HK-2 (cell line): ENCODE data around the gene DSG1.
"Not testable (repeated sequence)": the region's sequence is repeated elsewhere in the genome, so short reads cannot be mapped to it uniquely, and the experiment has no call there.

Source experiments
- DNase-seq: peaks from one replicate; pipeline ENCODE4 v3.0.0-alpha.2; 2018; ENCODE audit not compliant: unreplicated experiment

DSG1 gene

DNA sequence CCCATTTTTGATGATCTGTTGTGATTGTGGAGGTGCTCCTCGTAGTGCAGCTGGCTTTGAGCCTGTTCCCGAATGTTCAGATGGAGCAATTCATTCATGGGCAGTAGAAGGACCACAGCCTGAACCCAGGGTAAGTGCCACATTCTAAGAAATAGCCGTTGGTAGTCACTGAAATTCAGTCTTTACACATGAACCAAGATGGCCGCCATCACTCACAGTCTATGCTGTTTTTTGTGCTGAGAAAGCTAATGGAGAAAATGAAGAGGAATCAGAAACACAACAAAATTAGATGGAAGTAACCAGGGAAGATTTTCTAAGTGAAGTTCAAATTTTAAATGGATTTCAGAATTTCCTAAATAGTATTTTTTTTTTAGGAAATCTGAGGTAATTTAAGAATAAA is 25.5 kb downstream of the DSG1 start:
- DNase-seq, result no peak

DNA sequence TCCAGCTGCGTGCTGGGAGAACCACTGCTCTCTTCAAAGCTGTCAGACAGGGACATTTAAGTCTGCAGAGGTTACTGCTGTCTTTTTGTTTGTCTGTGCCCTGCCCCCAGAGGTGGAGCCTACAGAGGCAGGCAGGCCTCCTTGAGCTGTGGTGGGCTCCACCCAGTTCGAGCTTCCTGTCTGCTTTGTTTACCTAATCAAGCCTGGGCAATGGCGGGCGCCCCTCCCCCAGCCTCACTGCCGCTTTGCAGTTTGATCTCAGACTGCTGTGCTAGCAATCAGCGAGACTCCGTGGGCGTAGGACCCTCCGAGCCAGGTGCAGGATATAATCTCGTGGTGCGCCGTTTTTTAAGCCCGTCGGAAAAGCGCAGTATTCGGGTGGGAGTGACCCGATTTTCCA is 35.4 kb downstream of the DSG1 start:
- DNase-seq, result not testable (repeated sequence)

- no peak for DNase-seq
Observed at GRCh38 chr18:31354990-31355389, 37.0 kb downstream of the DSG1 start.

DNA sequence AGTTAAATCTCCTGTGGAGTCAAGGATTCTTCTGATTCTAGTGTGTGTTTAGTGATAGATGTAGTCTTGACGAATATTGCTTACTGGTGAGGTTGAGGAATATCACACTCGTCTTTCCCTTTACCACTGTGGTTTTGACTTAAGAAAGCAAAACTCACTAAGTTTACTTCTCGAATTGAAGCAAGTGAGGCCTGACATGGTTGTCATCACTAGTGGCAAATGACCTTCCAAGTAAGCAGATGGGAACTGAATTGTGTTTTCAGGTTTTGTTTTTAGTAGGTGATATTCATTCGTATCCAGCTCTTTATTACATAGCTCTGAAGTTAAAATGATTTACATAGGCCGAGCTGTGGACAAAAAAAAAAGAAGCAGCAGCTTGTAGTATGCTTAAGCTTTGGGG is 38.1 kb downstream of the DSG1 start:
- no peak for DNase-seq

- DNase-seq, result no peak
Observed at GRCh38 chr18:31364190-31364589, 46.2 kb downstream of the DSG1 start.

GRCh38 chr18:31369478-31369877 is 51.5 kb downstream of the DSG1 start:
- DNase-seq, result no peak

DNA sequence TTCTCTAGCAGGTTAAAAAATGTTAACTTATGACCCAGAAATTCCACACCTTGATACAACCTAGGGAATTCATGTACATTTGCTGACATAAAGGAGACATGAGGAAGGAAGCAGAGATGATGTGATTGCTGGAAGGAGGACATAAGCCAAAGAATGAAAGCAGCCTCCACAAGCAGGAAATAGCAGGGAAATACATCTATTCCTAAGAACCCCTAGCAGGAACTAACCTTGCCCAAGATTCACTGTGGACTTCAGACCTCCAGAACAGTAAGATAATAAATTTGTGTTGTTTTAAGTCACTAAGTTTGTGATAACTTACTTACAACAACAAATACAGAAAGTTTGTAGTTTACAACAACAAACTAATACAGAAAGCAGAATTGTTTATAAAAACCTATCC is 54.0 kb downstream of the DSG1 start:
- no peak for DNase-seq

DNA sequence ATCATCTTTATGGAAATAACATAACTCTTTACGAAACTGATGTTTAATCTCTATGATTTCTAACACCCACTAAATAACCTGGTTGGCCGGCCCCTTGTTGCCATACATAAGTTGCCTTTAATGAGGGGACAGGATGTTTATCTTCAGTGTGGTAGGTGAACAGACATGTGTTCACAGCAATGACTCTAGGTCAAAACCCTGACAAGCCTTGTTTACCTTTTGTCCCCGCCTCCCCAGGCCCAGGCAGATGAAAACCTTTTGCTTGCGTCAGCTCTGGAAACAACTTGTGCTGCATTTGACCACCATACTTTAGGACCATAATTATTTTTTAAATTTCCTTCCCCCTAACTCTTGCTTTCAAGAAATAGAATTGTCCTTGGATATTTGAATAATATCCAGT is 55.7 kb downstream of the DSG1 start:
- DNase-seq, result no peak

DNA sequence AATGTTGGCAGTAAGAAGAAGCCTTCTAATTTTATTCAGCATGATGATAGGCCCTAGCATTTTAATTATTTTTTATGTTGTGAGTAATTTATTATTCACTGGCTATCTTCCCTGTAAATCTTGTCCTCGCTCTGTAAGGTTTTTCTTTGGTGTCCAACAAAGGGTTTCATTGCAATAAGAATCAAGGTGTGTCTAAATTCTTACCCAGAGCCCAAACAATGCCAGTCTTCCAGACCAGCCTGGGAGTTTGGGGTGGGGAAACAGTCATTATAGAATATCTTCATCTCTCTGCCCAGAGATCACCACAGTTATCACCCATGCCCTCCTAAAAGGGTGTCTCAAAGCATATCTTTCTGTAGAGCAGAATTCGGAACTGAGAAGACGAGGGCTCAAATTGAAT is 58.5 kb downstream of the DSG1 start, which contains the start of gene DSG4:
Gene DSG4, plus strand, starts transcription at position 301 of the 400 bp plus-strand sequence. CDS start 135 bp downstream, outside the sequence.
- no peak for DNase-seq

GRCh38 chr18:31380912-31381311 is 63.0 kb downstream of the DSG1 start:
- no peak for DNase-seq

DNA sequence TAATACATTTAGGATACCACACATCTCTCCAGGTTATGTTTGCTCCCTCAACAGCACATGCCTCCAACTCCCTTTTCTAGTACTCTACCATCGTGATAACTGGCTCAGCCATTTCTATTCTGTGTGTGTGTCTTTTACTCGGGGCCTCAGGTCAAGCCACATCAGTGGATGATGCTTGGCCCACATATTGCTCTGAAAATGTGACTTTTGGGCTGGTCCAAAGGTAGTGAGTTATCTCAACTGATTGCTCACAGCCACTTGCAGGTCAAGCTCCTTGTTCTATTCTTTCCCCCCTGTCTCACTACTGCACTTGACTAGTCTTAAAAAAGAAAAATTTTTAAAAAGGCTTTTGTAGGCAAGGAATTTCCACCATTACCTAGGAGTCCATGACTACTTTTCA is 64.1 kb downstream of the DSG1 start:
- DNase-seq, result no peak

DNA sequence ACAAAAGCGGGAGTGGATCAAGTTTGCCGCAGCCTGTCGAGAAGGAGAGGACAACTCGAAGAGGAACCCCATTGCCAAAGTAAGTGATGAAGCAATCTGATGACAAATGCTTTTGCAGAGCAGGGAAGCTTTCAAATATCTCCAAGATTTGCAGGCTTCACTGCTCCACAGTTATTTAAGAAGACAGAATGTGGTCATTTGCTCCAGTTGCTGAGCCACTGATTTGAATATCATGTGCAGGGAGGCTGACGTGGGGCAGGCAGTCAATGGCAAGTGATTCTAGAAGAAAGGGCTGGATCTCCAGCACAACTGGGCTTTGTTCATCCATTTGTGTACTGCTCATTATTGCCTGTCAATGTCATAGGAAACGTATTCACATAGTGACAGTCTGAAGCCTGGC is 68.8 kb downstream of the DSG1 start:
- DNase-seq, result peak; percentile 40

GRCh38 chr18:31393286-31393685 is 75.3 kb downstream of the DSG1 start:
- no peak for DNase-seq

DNA sequence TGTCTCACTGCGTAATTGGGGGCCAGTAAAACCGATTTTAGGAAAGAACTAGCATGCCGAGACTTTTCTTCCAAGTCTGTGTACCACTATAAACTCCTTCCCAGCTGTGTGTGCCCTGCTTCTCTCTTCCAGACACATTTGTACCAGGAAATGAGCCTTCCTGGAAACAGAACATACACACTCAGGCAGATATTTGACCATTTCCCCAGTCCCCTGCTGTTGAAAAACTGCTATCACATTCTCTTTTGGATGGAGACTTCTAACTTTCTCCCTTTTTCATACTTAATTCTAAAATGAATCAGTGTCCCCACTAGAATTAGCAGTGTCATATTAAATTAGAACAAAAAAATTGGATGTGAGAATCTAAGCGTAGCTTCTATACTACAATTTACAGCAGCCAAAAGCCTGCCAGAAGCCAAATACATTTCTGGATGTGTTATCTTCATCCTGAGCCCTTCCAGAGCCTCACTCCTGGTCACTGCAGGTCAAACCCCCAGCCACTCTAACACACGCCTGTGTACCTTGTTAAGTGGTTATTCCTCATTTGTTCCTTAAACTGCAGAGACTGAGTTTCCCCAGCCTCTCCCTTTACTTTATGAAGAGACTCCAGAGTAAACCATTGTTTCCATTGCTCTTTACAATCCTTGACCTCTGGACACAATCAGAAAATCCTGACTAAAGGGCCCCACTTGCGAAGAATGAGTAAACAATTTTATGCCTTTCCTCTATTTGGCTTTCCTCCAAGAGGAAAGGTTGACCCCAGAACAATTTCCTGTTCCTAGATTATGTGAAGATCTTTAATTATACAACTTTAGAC is 79.0 kb downstream of the DSG1 start:
- DNase-seq, result no peak

DNA sequence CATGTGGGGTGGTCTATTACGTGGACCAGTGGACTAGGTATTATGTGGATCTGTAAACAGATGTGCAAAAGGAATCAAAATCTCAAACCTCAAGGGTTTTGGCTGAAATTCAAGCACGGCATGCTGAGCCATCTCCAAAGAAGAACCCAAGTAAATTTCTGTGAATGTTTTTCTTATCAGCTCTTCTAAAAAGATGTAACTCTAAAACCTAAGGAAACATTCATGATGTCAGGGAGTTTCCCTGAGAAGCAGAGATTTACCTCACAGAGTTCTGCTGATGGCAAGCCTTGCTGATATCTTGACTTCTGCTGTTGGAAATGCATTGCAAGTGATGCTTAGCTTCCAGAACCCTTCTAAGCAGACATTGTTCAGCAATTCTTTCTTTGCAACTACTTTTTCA is 80.2 kb downstream of the DSG1 start:
- DNase-seq, result no peak

- DNase-seq, result no peak
Observed at GRCh38 chr18:31399306-31400032, 81.5 kb downstream of the DSG1 start.

DNA sequence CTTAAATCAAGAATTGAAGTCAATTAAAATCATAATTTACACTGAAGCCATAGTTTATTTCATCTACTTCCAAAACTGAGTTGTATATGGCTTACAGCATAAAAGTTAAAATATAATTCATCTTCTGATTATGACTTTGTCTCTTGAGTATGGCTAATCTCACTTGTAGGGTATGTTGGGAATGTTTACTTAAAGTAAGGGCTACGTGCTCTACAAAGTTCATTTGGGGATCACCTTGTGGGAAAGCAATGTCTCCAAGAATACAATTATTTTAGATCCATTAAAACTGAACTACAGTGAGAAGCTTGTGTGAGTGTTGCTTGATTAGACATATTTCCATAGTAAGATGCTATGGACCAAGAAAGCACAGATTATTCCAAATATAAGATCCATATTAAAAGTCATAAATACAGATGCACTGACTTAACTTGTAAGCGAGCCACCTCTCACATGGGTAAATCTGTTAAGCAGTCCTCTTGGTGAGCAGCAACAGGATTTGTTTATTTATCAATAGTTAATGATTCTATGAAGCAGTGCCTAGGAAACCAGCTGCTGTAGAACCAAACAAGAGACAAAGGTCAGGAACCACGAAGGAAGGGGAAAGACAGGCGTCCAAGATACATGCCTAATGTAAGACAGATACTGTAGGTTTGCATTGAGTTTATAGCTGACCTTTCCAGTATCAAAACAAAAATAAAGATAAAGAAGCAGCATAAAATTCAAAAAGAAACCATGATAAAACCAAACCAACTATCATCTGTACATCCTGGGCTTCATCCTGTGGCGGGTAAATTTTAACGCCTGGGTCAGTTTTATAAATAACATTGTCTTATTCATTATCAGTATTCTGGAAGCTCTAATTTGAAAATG is 83.4 kb downstream of the DSG1 start:
- no peak for DNase-seq

GRCh38 chr18:31402026-31402373 is 84.0 kb downstream of the DSG1 start:
- no peak for DNase-seq

DNA sequence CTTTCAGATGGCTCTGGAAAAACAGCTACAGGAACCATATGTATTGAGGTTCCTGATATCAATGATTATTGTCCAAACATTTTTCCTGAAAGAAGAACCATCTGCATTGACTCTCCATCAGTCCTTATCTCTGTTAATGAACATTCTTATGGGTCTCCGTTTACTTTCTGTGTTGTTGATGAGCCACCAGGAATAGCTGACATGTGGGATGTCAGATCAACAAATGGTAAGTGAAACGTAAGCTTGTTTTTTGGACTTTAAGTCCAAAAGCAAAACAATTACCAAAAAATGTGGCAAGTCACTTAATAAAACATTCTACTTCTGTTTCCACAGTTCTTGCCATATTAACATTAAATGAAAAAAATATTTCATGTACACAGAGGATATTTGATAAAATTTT is 85.4 kb downstream of the DSG1 start:
- DNase-seq, result no peak
